ENCODE data around the gene DCPS.
A peak's percentile ranks its signal among the peaks of the same experiment; 100 is the strongest.
"Not testable (repeated sequence)": the region's sequence is repeated elsewhere in the genome, so short reads cannot be mapped to it uniquely, and the experiment has no call there.

DCPS gene, protein sequence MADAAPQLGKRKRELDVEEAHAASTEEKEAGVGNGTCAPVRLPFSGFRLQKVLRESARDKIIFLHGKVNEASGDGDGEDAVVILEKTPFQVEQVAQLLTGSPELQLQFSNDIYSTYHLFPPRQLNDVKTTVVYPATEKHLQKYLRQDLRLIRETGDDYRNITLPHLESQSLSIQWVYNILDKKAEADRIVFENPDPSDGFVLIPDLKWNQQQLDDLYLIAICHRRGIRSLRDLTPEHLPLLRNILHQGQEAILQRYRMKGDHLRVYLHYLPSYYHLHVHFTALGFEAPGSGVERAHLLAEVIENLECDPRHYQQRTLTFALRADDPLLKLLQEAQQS

DNA sequence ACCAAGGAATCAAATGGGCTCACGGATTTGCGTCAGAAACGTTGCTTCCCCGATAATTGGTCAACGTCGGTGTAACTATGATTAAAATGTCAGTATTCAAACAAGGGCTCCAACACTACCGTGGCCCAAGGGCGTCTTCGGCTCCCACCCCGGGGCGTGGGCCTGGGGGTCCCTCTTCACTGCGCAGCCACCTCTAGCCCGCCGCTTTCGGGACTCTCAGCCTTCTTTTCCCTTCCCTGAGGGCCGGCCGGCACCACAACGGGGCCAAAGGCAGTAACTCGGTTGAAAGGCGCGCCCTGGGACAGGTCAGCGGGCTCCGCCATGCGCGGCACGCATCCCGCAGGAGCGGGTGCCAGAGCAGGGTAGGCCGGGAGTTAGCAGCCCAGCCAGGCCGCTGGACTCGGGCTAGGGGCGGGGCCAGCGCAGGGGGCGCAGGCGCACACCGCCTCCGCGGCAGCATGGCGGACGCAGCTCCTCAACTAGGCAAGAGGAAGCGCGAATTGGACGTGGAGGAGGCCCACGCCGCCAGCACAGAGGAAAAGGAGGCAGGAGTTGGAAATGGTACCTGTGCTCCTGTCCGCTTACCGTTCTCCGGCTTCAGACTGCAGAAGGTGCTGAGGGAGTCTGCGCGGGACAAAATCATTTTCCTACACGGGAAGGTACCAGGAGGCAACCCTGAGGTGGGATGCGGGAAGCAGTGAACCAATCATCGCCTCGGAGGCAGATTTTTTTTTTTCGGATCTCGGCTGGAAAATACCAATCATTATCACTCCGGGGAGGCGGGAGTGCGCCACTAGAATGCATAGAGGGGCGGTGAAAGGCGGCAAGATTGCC is at the start of gene DCPS:
Gene DCPS (plus strand): TSS at position 438 of the 834 bp plus-strand sequence. CDS start 21 bp downstream, at position 459.
- DNase-seq: peak; percentile 63

DNA sequence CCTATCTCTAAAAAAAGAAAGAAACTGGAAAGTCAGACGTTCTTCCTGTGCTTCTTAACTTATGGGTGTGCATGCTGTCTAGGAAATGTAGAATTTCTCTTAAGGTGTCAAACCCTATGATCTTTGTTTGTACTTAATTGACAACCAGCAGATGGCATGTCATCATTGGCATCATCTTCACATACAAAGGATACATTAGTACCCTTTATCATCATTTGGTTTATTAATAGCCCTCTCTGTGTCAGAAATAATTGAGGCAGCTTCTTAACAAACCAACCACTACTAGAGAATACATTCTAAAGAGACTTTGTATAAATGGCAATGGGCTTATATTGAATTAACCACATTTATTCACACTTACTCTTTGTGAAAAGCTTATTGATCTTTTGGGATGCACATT is 49.0 kb upstream of the DCPS start:
- no peak for DNase-seq

DNA sequence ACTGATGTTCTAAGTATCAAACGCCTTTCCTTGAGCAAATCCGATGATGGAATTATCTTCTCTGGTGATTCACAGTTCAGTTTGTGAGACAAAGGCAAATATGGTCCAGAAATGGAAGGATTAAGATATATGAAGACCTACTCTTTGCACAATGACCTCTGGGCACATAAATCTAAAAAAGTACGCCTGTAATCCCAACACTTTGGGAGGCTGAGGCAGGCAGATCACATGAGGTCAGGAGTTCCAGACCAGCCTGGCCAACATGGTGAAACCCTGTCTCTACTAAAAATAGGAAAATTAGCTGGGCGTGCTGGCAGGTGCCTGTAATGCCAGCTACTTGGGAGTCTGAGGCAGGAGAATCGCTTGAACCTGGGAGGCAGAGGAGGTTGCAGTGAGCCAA is 48.4 kb upstream of the DCPS start:
- not testable (repeated sequence) for DNase-seq

DNA sequence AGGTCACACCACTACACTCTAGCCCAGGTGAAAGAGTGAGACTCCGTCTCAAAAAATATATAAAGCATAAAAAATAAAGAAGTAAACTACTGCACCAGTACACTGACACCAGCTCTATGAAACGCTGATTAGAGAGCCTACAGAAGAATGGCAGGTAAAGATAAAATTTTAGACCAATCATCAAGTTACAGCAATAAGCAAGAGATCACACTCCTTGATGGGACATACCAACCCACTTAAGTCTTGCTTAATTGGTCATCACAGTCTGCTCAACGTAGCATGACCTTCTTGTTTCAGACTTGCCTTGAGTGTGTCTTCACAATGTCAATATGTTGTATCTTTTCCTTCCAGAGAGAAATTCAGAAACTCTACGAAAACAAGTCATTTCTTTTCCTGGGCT is 47.6 kb upstream of the DCPS start:
- no peak for DNase-seq

DNA sequence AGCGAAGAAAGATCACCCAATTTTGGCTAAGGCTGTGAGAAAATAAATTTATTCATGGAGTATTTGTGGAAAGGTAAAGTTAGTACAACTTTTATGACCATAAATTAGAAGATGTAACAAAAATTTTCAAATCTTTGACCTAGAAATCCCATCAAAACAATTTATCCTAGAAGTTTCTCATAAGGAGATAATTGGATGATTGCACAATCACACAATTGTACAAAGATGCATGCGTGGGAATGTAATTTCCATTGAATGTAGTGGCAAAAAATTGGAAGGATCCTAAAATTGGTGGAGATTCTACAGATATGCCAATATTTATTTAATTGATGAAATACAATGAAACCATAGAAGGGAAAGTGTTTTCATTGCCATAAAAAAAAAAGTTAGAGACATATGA is 46.7 kb upstream of the DCPS start:
- no peak for DNase-seq

DNA sequence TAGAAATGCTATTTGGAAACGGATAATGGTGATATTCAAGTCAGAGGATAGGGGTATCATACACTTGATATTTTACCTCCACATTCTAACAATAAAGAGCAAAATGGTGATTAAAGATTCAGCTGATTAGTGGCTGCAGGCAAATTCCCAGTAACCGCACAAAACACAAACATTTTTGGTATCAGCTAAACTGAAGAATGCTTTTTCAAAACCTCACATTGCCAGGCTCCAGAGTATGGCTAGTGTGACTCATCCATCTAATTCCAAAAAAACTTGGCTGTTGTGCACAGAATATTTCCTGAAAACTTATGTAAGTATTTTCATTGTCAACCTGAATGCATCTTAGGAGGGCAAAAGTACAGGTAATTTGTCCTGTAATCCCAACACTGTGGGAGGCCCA is 46.1 kb upstream of the DCPS start:
- no peak for DNase-seq

DNA sequence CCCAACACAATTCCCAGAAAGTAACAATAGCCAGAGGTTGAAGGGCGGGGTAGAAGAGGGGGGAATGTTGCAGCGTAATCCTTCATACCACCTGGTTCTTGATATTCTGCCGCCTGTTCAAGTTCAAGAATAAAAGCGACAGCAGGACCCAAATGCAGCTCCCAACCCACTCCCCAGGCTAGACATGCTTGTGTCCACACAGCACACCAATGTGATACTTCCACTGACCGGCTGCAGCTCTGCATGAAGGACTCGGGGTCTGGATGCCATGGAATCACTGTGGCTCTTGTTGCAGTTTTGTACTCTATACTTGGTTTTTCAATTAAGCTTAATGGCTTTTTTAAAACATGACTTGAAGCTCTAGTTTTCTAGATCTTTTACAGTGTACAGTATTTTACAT is 41.6 kb upstream of the DCPS start:
- no peak for DNase-seq

DNA sequence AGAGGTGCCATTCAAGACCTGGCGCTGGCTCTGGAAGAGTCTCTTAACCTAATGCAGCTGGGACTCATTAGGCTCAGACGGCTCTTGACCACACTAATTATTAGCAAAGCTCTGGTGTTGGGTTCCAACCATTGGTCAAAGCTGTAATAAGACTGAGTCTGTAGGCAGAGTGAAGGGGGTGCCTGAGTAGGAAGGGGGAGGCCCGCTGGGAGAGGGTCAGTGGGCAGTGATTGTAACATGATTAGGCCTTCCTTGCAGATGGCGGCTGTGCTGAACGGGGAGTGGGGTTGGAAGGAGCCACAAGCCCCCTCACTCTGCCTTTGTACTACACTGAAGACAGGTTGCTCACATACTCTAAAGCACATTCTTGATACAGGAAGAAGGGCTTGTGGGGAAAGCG is 40.4 kb upstream of the DCPS start:
- no peak for DNase-seq

DNA sequence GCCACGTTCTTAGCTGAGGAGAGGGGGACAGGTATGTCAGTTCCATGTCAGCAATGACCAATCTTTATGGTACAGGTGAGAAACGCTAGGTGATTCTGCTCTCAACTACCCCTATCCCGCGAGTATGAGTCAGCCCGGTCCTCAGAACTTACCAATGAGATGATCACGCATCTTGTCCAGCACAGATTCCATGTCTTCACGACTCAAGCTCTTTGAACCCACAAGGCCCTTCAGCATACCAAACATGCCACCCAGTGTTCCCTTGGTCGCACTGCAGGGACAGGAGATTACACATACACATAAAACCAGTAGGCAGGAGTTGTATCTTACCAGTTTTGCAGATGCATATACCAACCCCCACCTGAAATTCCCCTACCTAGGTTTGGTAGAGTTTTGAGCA is 38.0 kb upstream of the DCPS start:
- DNase-seq: no peak

DNA sequence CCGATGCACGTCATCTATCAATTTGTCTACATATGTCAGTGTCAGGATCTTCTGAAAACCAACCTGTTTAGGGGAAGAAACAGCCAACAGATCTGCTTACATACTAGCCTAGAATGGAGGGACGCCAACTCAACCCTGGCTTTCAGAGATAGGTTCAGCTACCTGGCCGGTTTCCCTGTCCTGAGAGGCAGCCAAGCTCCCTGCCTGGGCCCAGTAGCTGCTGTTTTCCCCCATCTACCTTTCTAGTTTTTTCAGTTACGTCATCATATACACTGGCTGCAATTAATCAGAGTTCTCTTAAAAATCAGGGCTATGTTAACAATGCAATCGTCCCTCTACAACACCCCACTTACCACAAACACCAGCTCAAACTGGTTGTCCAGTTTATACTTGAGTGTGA is 36.2 kb upstream of the DCPS start:
- DNase-seq: no peak

DNA sequence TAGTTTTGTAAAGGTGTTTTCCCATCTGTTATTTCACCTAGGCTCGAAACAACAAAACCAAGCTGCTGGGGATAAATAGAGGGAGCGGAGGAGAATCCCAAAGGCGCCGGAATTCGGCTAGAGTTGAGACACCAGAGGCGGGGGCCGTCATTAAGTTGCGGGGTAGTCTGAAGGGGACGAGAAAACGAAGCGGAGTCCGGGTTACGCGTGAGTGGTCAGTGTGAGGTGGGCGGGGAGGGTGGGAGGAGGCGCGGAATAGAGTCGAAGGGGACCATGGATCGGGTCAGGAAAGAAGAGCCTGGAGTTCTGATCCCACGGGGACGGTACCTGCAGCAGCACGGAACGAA is 35.5 kb upstream of the DCPS start:
- no peak for DNase-seq

DNA sequence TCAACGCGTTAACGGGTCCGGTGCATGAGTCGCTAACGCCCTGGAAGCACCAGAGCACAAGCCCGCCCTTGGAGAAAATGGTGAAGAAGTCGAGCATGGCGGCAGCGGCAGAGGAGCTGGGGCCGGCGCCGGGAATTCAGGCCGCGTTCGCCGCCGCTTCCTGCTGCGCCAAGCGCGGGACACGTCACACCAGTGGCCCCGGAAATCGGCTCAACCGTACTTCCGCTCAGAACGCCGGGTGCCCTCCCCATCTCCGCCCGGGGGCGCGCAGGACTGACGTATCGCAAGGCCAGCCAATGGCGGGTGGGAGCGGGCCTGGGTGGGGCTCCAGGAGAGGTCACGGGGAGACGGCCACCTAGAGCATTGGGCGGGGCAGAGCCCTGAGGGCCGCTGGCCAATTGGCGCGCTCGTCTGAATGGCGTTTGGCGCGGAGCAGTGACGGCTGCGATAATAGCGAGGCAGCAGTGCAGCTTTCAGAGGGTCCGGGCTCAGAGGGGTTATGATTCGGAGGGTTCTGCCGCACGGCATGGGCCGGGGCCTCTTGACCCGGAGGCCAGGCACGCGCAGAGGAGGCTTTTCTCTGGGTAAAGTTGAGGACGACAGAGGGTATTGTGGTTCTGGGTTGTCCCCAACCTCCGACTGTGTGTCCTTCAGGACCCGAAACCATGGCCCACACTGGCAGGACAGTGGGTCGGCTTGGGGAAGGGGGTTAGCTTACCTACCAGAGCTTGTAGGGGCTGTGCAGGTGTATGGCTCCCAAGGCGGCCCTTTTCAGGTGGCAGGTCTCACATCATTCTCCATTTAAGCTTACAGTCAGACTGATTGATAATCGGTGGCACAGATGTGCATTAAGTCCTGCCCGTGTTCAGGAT is 34.9 kb upstream of the DCPS start, which contains the start of the genes FOXRED1 and SRPRA:
Gene FOXRED1 (plus strand): TSS at position 447 of the 872 bp plus-strand sequence. CDS start 53 bp downstream, at position 500.
Gene SRPRA (minus strand): TSS at position 188 of the 872 bp plus-strand sequence. CDS start 91 bp downstream, at position 97.
- peak; percentile 82 for DNase-seq

DNA sequence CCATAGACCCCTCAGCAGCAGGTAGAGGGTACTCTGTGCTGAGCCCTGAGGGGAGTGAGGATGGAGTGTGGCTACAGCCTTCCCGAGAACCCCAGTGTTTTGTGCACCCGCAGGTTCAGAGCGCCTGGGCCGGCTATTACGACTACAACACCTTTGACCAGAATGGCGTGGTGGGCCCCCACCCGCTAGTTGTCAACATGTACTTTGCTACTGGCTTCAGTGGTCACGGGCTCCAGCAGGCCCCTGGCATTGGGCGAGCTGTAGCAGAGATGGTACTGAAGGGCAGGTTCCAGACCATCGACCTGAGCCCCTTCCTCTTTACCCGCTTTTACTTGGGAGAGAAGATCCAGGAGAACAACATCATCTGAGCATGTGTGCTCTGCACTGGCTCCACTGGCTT is 26.5 kb upstream of the DCPS start:
- no peak for DNase-seq

DNA sequence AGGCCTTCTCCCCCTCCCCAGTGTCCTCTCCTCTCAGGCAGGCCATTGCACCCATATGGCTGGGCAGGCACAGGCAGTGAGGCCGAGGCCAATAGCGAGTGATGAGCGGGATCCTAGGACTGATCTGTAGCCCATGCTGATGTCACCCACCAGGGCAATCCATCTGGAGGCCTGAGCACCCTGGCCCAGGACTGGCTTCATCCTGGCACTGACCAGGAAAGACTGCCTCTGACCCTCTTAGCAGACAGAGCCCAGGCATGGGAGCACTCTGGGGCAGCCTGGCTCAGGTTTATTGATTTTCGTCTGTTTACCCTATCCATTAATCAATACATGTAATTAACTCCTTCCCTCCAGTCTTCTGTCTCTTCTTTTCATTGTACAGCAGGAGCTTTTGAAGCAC is 26.1 kb upstream of the DCPS start:
- DNase-seq: no peak

DNA sequence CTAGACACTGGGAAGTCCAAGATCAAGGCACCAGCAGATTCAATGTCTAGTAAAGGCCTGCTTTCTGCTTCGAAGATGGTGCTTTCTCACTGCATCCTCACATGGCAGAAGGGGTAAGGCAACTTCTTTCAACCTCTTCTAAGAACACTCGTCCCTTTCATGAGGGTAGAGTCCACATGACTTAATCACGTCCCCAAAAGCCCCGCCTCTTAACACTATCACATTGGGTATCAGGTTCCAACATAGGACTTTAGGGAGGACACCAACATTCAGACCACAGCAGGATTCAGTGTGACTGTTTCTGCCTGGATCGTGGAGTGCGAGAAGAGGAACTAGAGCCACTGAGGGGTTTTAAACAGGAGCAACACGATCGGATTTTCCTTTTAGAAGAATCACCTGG is 24.7 kb upstream of the DCPS start:
- DNase-seq: no peak

DNA sequence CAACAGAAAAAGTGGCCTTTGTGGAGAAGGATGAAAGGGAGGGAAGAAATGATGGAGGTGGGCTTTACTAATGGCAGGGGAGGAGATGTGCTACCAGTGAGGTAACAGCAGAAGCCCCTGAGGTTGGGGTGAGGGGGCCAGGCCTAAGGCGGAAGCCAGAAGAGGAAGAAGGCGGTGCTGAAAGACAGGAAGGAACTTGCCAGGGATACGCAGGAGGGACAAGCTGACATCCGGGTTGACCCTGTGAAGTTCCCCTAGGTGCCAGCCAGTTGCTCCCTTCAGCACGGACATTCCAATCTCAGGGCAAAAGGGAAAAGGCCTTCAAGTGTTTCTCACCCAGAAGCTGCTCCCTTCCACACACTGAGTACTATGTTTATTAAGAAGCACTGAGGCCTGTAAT is 23.3 kb upstream of the DCPS start:
- DNase-seq: no peak

DNA sequence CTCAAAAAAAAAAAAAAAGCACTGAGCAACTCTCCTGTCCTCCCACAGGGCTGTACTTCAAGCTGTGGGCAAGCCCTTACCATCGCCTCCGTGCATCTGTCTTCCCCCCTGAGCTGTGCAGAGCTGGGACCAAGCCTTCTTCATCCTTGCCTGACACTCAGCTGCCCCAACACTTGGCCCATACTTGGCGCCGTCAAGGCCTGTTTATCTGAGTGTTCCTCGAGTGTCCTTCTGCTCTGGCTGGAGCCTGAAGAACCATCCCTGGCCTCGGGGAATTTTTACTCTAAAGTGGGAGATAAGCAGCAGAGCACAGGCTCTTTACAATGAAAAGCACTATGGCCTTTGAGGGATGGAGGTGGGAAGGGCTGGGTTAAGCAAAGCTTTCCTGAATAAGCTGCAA is 22.6 kb upstream of the DCPS start:
- DNase-seq: no peak

DNA sequence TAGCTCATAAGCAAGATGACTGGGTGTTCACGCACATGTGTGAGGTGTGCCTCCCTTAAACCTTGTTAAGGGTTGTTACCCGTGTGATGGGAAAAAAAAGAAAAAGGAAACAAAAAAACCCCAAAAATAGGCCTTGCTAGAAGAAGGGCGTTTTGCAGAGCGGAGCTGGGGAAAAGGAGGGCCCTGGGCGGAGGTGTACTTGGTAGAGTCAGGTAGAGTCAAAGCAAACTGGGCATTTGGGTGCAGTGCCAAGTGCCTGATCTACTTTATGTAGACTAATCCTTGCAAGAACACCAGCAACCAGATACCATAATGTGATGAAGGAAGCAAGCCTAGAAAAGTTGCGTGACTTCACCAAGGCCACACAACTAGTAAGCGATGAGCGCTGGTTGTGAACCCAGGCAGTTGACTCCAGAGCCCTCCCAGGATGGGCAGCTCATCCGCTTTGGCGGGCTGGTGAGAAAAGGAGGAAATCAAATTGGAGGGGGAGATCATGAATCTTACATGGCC is 22.1 kb upstream of the DCPS start:
- no peak for DNase-seq

DNA sequence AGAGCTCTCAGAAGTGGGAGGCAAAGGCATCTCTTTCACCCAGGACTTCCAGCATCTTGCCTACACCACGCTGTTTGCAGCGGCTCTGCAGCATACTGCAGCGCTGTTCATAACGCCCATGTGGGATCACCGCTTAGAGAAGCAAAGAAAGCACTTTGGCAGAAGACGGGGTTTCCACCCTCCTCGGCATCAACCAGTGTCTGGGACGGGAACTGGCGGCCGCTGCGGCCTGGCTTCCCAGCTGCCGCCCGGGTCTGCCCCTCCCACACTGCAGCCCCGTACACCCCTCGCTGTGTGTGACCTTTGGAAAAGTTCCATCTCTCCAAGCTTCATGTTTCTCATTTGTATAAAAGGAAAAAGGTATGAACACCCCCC is 21.5 kb upstream of the DCPS start:
- DNase-seq: no peak

DNA sequence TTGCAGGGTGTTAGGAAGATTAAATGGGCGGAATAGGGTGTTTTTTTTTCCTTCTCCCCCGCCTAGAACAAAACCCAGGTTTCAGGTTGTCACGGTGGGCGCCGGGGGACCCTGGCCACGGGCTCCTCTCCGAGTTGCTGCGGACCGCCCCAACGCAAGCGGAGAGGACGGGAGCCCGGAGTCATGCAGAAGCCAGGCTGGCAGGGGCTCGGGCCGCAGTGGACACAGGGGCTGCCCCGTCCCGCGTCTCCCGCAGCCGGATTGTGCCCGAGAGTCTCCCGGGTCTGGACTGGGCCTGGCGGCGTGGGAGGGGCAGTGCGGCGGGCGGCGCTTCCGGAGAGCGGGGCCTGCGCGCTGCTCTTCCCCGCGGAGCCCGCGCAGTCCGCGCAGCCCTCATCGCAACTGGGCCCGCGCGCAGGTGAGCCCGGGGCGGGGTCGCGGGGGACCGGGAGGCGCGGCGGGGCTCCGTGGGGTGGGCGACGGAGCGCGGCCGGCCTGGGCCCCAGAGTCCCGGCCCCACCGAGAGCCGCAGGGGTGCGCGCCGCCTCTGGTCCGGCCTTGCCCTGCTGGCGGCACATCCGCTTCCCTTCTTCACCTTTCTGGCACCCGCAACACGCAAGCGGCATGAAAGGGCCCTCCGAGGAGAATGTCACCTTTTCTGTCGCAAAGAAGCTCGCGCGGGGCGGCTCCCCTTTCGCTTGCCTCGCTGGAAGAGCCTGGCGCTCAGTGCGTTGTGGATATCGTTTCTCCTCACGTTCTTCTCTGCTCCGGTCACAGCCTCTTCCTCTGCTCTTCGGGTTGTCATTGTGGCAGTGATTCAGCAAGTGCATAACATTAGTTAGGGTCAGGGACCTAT is 20.9 kb upstream of the DCPS start, which contains the start of gene TIRAP:
Gene TIRAP (plus strand): TSS at position 358 of the 856 bp plus-strand sequence. CDS start 7,802 bp downstream, outside the sequence.
- DNase-seq: no peak

DNA sequence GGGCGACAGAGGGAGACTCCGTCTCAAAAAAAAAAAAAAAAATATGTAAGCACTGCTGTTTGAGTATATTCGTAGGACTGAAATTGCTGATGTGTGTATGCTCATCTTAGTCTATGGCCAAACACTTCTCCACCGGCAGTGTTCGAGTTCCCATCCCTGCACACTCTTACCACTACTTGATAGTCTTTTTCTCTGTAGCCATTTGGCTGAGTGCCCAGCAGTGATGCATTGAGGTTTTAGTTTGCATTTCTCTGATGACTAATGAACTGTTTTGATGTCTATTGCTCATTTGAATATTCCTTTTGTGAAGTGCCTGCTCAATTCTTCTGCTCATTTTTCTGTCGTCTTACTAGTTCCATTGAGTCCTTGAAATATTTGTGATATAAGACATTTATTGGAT is 19.0 kb upstream of the DCPS start:
- no peak for DNase-seq

DNA sequence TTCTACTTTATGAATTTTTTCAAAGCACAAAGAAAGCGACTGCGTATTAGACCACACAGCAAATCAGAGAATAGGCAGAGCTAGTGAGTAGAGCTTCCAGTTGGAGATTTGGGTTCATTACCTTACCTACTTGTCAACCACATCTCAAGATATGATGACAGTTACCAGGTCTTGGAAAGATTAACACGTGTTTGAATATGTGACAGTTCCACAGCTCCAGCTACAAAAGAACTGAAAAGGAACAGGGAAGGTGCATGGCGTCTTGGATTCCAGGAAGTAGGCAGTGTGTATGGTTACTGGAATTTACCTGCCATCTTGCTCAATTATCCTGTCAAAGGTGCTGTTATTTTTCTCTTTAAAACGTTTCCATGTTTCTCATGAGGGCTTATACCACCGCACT is 15.6 kb upstream of the DCPS start:
- DNase-seq: no peak

Data from NCI-H1694 treated with DMSO at 0.1 percent for 48 hours (cell line).